Peyer's patch (tissue), 4 donors: ENCODE results near the gene DUS3L.

Experiments
- POLR2A ChIP-seq, 2 donors: fragments of 450-650 bp; IDR thresholded peaks; one replicate each; pipeline ENCODE4 v1.5.1; 2017; ENCODE audit warnings: antibody characterized with exemption in 2 of 2, mild to moderate bottlenecking in 2 of 2, moderate library complexity in 2 of 2
- TF ChIP-seq, protein P1 (sequence below), 6 experiments: fragments of 450-650 bp in 4 of 6; fragments of 200-600 bp in 2 of 6; sonication (generic) in 1 of 6; IDR thresholded peaks; one replicate each; pipeline ENCODE4 v1.5.1; 2017 to 2019; ENCODE audit warnings: antibody characterized with exemption in 6 of 6, mild to moderate bottlenecking in 3 of 6, moderate library complexity in 1 of 6

DNA sequence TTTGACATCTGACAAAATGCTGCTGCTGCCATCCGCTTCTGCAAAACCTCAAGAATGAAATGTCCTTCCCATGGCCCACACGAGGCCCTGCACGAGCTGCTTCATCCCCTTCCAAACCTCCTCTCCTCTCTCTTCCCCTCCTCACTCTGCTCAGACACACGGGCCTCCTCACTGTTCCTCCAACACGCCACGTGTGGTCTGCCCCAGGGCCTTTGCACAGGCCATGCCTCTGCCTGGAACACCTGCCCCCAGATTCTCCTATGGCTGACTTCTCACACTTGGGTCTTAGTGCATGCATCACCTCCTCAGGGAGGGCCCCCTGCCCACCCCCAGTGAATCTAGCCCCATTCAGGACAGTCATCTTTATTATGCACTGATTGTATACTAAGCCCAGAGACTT, 29.8 kb upstream of the DUS3L start:
- TF ChIP-seq, protein P1, sequence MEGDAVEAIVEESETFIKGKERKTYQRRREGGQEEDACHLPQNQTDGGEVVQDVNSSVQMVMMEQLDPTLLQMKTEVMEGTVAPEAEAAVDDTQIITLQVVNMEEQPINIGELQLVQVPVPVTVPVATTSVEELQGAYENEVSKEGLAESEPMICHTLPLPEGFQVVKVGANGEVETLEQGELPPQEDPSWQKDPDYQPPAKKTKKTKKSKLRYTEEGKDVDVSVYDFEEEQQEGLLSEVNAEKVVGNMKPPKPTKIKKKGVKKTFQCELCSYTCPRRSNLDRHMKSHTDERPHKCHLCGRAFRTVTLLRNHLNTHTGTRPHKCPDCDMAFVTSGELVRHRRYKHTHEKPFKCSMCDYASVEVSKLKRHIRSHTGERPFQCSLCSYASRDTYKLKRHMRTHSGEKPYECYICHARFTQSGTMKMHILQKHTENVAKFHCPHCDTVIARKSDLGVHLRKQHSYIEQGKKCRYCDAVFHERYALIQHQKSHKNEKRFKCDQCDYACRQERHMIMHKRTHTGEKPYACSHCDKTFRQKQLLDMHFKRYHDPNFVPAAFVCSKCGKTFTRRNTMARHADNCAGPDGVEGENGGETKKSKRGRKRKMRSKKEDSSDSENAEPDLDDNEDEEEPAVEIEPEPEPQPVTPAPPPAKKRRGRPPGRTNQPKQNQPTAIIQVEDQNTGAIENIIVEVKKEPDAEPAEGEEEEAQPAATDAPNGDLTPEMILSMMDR (IDR thresholded peaks at IDR 0.05): no peak
- TF ChIP-seq POLR2A (IDR thresholded peaks at IDR 0.05): no peak
